Fibroblast of lung (primary cell): ENCODE results near the gene KIAA0319L. TPM values are rescaled to one million over a fixed set of nuclear protein-coding genes. Genes with fewer than 3 reads are reported as not detected.
"Not testable (repeated sequence)": the region's sequence is repeated elsewhere in the genome, so short reads cannot be mapped to it uniquely, and the experiment has no call there.

Experiments
- DNase-seq, 2 donors: peaks; one replicate each; pipeline versions ENCODE4 v3.0.0 to v3.0.0-alpha.2; 2010; ENCODE audit warnings: low read depth in 2 of 2
- H2AFZ ChIP-seq: 2 replicates; pipeline ENCODE4 v1.5.1; 2012; ENCODE audit warnings: low read length, control low read depth, inconsistent platforms
- H3K27ac ChIP-seq: 2 replicates; pipeline ENCODE4 v1.5.1; 2011; ENCODE audit warnings: low read length, control low read depth; ENCODE audit not compliant: insufficient read depth
- H3K27me3 ChIP-seq: 2 replicates; pipeline ENCODE4 v1.5.1; 2011; ENCODE audit warnings: mild to moderate bottlenecking, low read length; ENCODE audit not compliant: control insufficient read depth, insufficient read depth
- H3K36me3 ChIP-seq: 2 replicates; pipeline ENCODE4 v1.5.1; 2011; ENCODE audit warnings: low read length; ENCODE audit not compliant: control insufficient read depth, insufficient read depth
- H3K4me1 ChIP-seq: 2 replicates; pipeline ENCODE4 v1.5.1; 2011; ENCODE audit warnings: low read length; ENCODE audit not compliant: control insufficient read depth, insufficient read depth; ENCODE audit errors: extremely low read depth
- H3K4me2 ChIP-seq: 2 replicates; pipeline ENCODE4 v1.5.1; 2011; ENCODE audit warnings: low read length, control low read depth; ENCODE audit not compliant: insufficient read depth; ENCODE audit errors: extremely low read depth
- H3K4me3 ChIP-seq, 4 experiments: fragments of 200-600 bp in 1 of 4; sonication (generic) in 1 of 4; replicated peaks in 1 of 4; 2 replicates each; pipeline ENCODE4 v1.5.1; 2011 to 2016; ENCODE audit warnings: low read length in 4 of 4, low read depth in 3 of 4, mild to moderate bottlenecking in 3 of 4, control low read depth in 2 of 4, inconsistent platforms in 1 of 4, mixed read lengths in 1 of 4; ENCODE audit not compliant: insufficient read depth in 1 of 4; ENCODE audit errors: control extremely low read depth in 1 of 4
- H3K79me2 ChIP-seq: 2 replicates; pipeline ENCODE4 v1.5.1; 2012; ENCODE audit warnings: mild to moderate bottlenecking, low read length, inconsistent platforms; ENCODE audit not compliant: control insufficient read depth, insufficient read depth
- H3K9ac ChIP-seq: 2 replicates; pipeline ENCODE4 v1.5.1; 2011; ENCODE audit warnings: mild to moderate bottlenecking, low read length, control low read depth; ENCODE audit not compliant: insufficient read depth
- H3K9me3 ChIP-seq: 2 replicates; pipeline ENCODE4 v1.5.1; 2012; ENCODE audit warnings: low read depth, low read length; ENCODE audit not compliant: control insufficient read depth, insufficient read depth
- H4K20me1 ChIP-seq: 2 replicates; pipeline ENCODE4 v1.5.1; 2011; ENCODE audit warnings: low read length; ENCODE audit not compliant: control insufficient read depth, insufficient read depth; ENCODE audit errors: extremely low read depth
- EZH2 ChIP-seq: IDR thresholded peaks from 2 replicates; pipeline ENCODE4 v1.5.1; 2012; ENCODE audit warnings: low read length, control low read depth, mild to moderate bottlenecking; ENCODE audit errors: missing control alignments
- polyA plus RNA-seq, 2 donors: library from polyadenylated mRNA; depleted of rRNA in 1 of 2; stranded (reverse) in 1 of 2; unstranded in 1 of 2; fragments of >200 nt; gene quantifications; 2 replicates each; pipeline ENCODE4 v1.2.1, GENCODE V29; 2011 to 2012; ENCODE audit warnings: missing spikeins in 1 of 2
- total RNA-seq: library from RNA; depleted of rRNA; stranded (reverse); fragments of >200 nt; gene quantifications from 2 replicates; pipeline ENCODE4 v1.2.1, GENCODE V29; 2014
- TF ChIP-seq, protein P1 (sequence below), 2 donors: IDR thresholded peaks in 1 of 2; conservative IDR thresholded peaks in 1 of 2; 1 replicate in 1 of 2; 2 replicates in 1 of 2; pipeline ENCODE4 v1.5.1; 2011 to 2012; ENCODE audit warnings: low read length in 2 of 2, control low read depth in 1 of 2, inconsistent platforms in 1 of 2, low read depth in 1 of 2, mild to moderate bottlenecking in 1 of 2

KIAA0319L gene
- total and polyA plus RNA-seq, 2 donors (not counting 1 experiment from before 2014, with no cell fraction given) = 65.4 to 66.1 TPM

DNA sequence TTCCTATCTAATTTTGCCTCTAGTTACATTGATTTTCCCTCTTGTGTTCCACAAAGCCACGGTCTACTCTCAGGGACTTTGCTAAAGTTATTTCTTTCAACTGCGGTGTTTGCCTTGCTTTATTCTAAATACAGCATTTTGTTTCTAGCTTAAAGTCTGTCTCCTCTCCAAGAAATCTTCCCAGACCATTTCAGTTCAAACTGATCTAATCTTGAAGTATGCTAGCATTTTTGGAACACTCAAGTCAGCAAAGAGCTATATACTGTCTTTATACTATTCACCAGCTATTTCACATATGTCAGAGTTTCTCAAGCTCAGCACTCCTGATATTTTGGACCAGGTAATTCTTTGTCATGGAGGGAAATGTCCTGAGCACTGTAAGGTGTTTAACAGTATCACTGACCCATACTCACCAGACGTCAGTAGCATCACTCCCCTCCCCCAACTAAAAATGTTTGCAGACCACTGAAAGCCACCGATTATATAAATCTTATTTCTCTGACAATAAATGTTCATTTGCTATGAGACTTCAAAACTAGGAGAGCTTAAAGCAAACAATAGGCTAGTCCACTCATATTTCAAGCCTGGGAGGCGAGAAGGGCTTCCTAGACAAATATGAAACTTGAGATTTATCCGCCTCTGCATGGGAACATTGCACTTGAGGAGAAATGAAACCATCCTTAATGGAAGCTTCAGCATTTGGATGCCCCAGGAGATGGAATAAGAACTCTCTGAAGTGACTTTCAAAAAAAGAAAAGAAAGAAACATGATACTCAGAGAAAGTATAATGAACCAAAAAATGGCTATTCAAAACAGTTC lies 81.1 kb downstream of the KIAA0319L start:
- Histone ChIP-seq H3K9ac (no peak overlapping the region), H3K27ac (no peak overlapping the region)

DNA sequence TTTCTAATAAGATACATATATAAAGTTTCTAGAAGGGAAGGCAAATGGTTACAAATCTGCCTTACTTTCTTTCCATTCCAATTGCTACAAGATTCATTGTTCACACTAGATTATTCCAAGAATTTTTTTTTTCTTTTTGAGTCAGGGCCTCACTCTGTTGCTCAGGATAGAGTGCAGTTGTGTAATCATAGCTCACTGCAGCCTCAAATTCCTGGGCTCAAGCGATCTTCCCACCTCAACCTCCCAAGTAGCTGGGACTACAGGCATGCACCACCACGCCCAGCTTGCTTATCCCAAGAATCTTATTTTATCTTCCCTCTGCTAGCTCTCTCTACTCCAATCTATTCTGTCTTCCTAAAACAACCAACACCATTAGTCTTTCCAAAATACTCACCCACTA lies 81.8 kb downstream of the KIAA0319L start:
- no peaks in the 10 kb centered on the region for H3K9me3 ChIP-seq
- DNase-seq = peak in 1 of 2 donors; percentile 25
- peaks cover 3% of the 10 kb centered on the region for H3K36me3 ChIP-seq
- no peak for TF ChIP-seq EZH2
- TF ChIP-seq, protein P1, sequence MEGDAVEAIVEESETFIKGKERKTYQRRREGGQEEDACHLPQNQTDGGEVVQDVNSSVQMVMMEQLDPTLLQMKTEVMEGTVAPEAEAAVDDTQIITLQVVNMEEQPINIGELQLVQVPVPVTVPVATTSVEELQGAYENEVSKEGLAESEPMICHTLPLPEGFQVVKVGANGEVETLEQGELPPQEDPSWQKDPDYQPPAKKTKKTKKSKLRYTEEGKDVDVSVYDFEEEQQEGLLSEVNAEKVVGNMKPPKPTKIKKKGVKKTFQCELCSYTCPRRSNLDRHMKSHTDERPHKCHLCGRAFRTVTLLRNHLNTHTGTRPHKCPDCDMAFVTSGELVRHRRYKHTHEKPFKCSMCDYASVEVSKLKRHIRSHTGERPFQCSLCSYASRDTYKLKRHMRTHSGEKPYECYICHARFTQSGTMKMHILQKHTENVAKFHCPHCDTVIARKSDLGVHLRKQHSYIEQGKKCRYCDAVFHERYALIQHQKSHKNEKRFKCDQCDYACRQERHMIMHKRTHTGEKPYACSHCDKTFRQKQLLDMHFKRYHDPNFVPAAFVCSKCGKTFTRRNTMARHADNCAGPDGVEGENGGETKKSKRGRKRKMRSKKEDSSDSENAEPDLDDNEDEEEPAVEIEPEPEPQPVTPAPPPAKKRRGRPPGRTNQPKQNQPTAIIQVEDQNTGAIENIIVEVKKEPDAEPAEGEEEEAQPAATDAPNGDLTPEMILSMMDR (conservative IDR thresholded peaks at IDR 0.05 in 1 of 2, IDR thresholded peaks at IDR 0.05 in 1 of 2; ENCODE audit: low read depth in 1 of 2, low read length in 2 of 2) = no peak
- no peaks in the 10 kb centered on the region for H3K27me3 ChIP-seq
- no peak overlapping the region for H3K4me2 ChIP-seq
- no peak overlapping the region for H3K27ac ChIP-seq
- H3K9ac ChIP-seq = no peak overlapping the region
- no peak overlapping the region for H3K4me3 ChIP-seq
- H4K20me1 ChIP-seq = no peaks in the 10 kb centered on the region
- no peaks in the 10 kb centered on the region for H3K4me1 ChIP-seq
- no peak overlapping the region for H2AFZ ChIP-seq
- H3K79me2 ChIP-seq = no peaks in the 10 kb centered on the region

More for the DNA sequence above, 81.1 kb downstream of the KIAA0319L start:
- Histone ChIP-seq H3K9me3 (no peaks in the 10 kb centered on the region), H3K36me3 (no peaks in the 10 kb centered on the region), H4K20me1 (no peaks in the 10 kb centered on the region), H3K79me2 (no peaks in the 10 kb centered on the region), H3K4me3 (no peak overlapping the region), H2AFZ (no peak overlapping the region), H3K4me2 (no peak overlapping the region), H3K27me3 (no peaks in the 10 kb centered on the region), H3K4me1 (no peaks in the 10 kb centered on the region)
- TF ChIP-seq, protein P1 (conservative IDR thresholded peaks at IDR 0.05 in 1 of 2, IDR thresholded peaks at IDR 0.05 in 1 of 2; ENCODE audit: low read depth in 1 of 2, low read length in 2 of 2) = no peak
- TF ChIP-seq EZH2 = no peak
- DNase-seq = no peak

GRCh38 chr1:35473216-35473615 lies 84.0 kb downstream of the KIAA0319L start:
- DNase-seq, H4K20me1 ChIP-seq, H3K4me2 ChIP-seq, H2AFZ ChIP-seq, H3K9me3 ChIP-seq, H3K36me3 ChIP-seq, H3K27me3 ChIP-seq, H3K27ac ChIP-seq, H3K4me1 ChIP-seq, H3K4me3 ChIP-seq, H3K79me2 ChIP-seq, H3K9ac ChIP-seq: not testable (repeated sequence)
